SKM-1 (cell line): ENCODE results near the gene RNASEH2A.

Experiments used
- DNase-seq: peaks from one replicate; lab custom pipeline; 2025; ENCODE audit not compliant: unreplicated experiment; lab: John Stamatoyannopoulos, UW

RNASEH2A gene

GRCh38 chr19:12782424-12783290, 23.7 kb upstream of the RNASEH2A start:
- DNase-seq, result no peak

- no peak for DNase-seq
These were observed 23.0 kb upstream of the RNASEH2A start for GRCh38 chr19:12783291-12783848.

- DNase-seq, result no peak
These were observed 22.5 kb upstream of the RNASEH2A start for GRCh38 chr19:12783849-12784393.

- DNase-seq, result no peak
These were observed 22.0 kb upstream of the RNASEH2A start for GRCh38 chr19:12784394-12784870.

GRCh38 chr19:12784871-12785430, 21.4 kb upstream of the RNASEH2A start:
- DNase-seq, result no peak

GRCh38 chr19:12785431-12786031, 20.9 kb upstream of the RNASEH2A start:
- peak; percentile 58 for DNase-seq

- peak; percentile 73 for DNase-seq
These were observed 20.1 kb upstream of the RNASEH2A start for GRCh38 chr19:12786141-12786870.

GRCh38 chr19:12786952-12787351, 19.4 kb upstream of the RNASEH2A start:
- no peak for DNase-seq

- no peak for DNase-seq
These were observed 18.9 kb upstream of the RNASEH2A start for GRCh38 chr19:12787458-12787857.

GRCh38 chr19:12788042-12788681, 18.2 kb upstream of the RNASEH2A start:
- no peak for DNase-seq

- DNase-seq, result no peak
These were observed 17.7 kb upstream of the RNASEH2A start for GRCh38 chr19:12788682-12789097.

GRCh38 chr19:12789098-12789903, 17.1 kb upstream of the RNASEH2A start:
- no peak for DNase-seq

- peak; percentile 98 for DNase-seq
These were observed 16.3 kb upstream of the RNASEH2A start for GRCh38 chr19:12789904-12790619.

- no peak for DNase-seq
These were observed 15.6 kb upstream of the RNASEH2A start for GRCh38 chr19:12790628-12791344.

- DNase-seq, result peak; percentile 82
These were observed 14.9 kb upstream of the RNASEH2A start, which contains the start of gene JUNB for GRCh38 chr19:12791345-12792050. Gene JUNB, plus strand, starts transcription at chr19:12791486. Its CDS starts 286 bp downstream, at chr19:12791772.

- peak; percentile 35 for DNase-seq
These were observed 14.1 kb upstream of the RNASEH2A start for GRCh38 chr19:12792051-12792852.
